Muscle of back (tissue), 13 donors: ENCODE results near the gene ASPHD1. TPM values are rescaled to one million over a fixed set of nuclear protein-coding genes. Genes with fewer than 3 reads are reported as not detected.
A peak's percentile ranks its signal among the peaks of the same experiment; 100 is the strongest.
"Not testable (repeated sequence)": the region's sequence is repeated elsewhere in the genome, so short reads cannot be mapped to it uniquely, and the experiment has no call there.

Source experiments
- DNase-seq, 3 donors: peaks; one replicate each; pipeline versions ENCODE4 v3.0.0 to v3.0.0-alpha.2; 2013
- long read RNA-seq, 9 donors: transcript quantifications; one replicate each; lab custom pipeline, GENCODE V29; 2026
- polyA plus RNA-seq, 10 donors: library from polyadenylated mRNA; unstranded; fragments of 120-200 nt; gene quantifications; one replicate each; pipeline ENCODE4 v1.2.1, GENCODE V29; 2013; ENCODE audit not compliant: insufficient read length in 10 of 10

Gene ASPHD1
- under 1 TPM; 0.19 to 0.79 (median 0.46) TPM for polyA plus RNA-seq
- long read RNA-seq, donor 1: 0 reads
- long read RNA-seq, donor 2: 0 reads
- long read RNA-seq, donor 3: 0 reads
- long read RNA-seq, donor 4: 0 reads
- long read RNA-seq, donor 5, partial matches to known transcripts: 0 of 1 reads
- long read RNA-seq, donor 5, other reads (novel, unspliced or antisense): 0 of 1 reads
- long read RNA-seq, donor 6: 0 reads
- long read RNA-seq, donor 7, partial matches to known transcripts: 6 of 7 reads
- long read RNA-seq, donor 7, other reads (novel, unspliced or antisense): 0 of 7 reads
- long read RNA-seq, donor 8: 0 reads
- long read RNA-seq, donor 9: 0 reads

- DNase-seq: peak; percentile 38 to 78 (median 43)
Measured at GRCh38 chr16:29900102-29900887, at the start of gene ASPHD1. TSS of gene ASPHD1 (plus strand) at chr16:29900488. CDS start at chr16:29900972, 484 bp downstream.

GRCh38 chr16:29850998-29851397 lies 49.3 kb upstream of the ASPHD1 start:
- no peak for DNase-seq

GRCh38 chr16:29852654-29853053 lies 47.6 kb upstream of the ASPHD1 start:
- peak in 2 of 3 donors; percentile 38 to 56 for DNase-seq

GRCh38 chr16:29854520-29855100 lies 45.7 kb upstream of the ASPHD1 start:
- no peak for DNase-seq

GRCh38 chr16:29857133-29857760 lies 43.0 kb upstream of the ASPHD1 start:
- no peak for DNase-seq

- no peak for DNase-seq
Measured at GRCh38 chr16:29858149-29858849, 42.0 kb upstream of the ASPHD1 start.

- no peak for DNase-seq
Measured at GRCh38 chr16:29858974-29859373, 41.3 kb upstream of the ASPHD1 start.

GRCh38 chr16:29860218-29860617 lies 40.1 kb upstream of the ASPHD1 start:
- no peak for DNase-seq

GRCh38 chr16:29862383-29862883 lies 37.9 kb upstream of the ASPHD1 start:
- no peak for DNase-seq

GRCh38 chr16:29862884-29863668 lies 37.2 kb upstream of the ASPHD1 start, which contains the start of gene CDIPT:
TSS of gene CDIPT (minus strand) at chr16:29863226. CDS start at chr16:29862857, 369 bp downstream.
- peak; percentile 96 to 98 (median 97) for DNase-seq

- DNase-seq: no peak
Measured at GRCh38 chr16:29863669-29863984, 36.7 kb upstream of the ASPHD1 start.

- no peak for DNase-seq
Measured at GRCh38 chr16:29864205-29864604, 36.1 kb upstream of the ASPHD1 start.

- DNase-seq: no peak
Measured at GRCh38 chr16:29868396-29869009, 31.8 kb upstream of the ASPHD1 start.

GRCh38 chr16:29869067-29869466 lies 31.2 kb upstream of the ASPHD1 start:
- DNase-seq: not testable (repeated sequence)

- DNase-seq: no peak
Measured at GRCh38 chr16:29871822-29872546, 28.3 kb upstream of the ASPHD1 start.

GRCh38 chr16:29873319-29873718 lies 27.0 kb upstream of the ASPHD1 start:
- no peak for DNase-seq

GRCh38 chr16:29875206-29875605 lies 25.1 kb upstream of the ASPHD1 start:
- no peak for DNase-seq

- no peak for DNase-seq
Measured at GRCh38 chr16:29876217-29876593, 24.1 kb upstream of the ASPHD1 start.

- DNase-seq: no peak
Measured at GRCh38 chr16:29876594-29877249, 23.6 kb upstream of the ASPHD1 start.
